Type B pancreatic cell (in vitro differentiated cells): ENCODE results near the gene POFUT2. TPM values are rescaled to one million over a fixed set of nuclear protein-coding genes. Genes with fewer than 3 reads are reported as not detected.

ENCODE experiments used
- DNase-seq: peaks from one replicate; pipeline ENCODE4 v3.0.0; 2021; ENCODE audit warnings: mixed read lengths; ENCODE audit not compliant: unreplicated experiment; ENCODE audit errors: extremely low spot score
- H3K27ac Mint-ChIP-seq: 2 replicates; pipeline ENCODE4 v1.8.0; 2021; ENCODE audit warnings: mild to moderate bottlenecking, mixed read lengths
- H3K27me3 Mint-ChIP-seq: 2 replicates; pipeline ENCODE4 v1.8.0; 2021; ENCODE audit warnings: mixed read lengths
- H3K36me3 Mint-ChIP-seq: 2 replicates; pipeline ENCODE4 v1.8.0; 2021; ENCODE audit warnings: mixed read lengths
- H3K4me1 Mint-ChIP-seq: one replicate; pipeline ENCODE4 v1.8.0; 2021; ENCODE audit warnings: mixed read lengths; ENCODE audit not compliant: unreplicated experiment
- H3K4me3 Mint-ChIP-seq: 2 replicates; pipeline ENCODE4 v1.8.0; 2021; ENCODE audit warnings: mild to moderate bottlenecking, mixed read lengths
- H3K9me3 Mint-ChIP-seq: 2 replicates; pipeline ENCODE4 v1.8.0; 2021; ENCODE audit warnings: mixed read lengths
- CTCF ChIP-seq: fragments of 200-600 bp; sonication (generic); conservative IDR thresholded peaks from 2 replicates; pipeline ENCODE4 v1.5.0; 2021; ENCODE audit warnings: antibody characterized with exemption, mild to moderate bottlenecking
- total RNA-seq: library from RNA; stranded (reverse); gene quantifications from 2 replicates; pipeline ENCODE4 v1.2.1, GENCODE V29; 2021; ENCODE audit warnings: low replicate concordance

Gene POFUT2
- total RNA-seq, 1 donor from 2014 or later = 52.8 TPM

DNA sequence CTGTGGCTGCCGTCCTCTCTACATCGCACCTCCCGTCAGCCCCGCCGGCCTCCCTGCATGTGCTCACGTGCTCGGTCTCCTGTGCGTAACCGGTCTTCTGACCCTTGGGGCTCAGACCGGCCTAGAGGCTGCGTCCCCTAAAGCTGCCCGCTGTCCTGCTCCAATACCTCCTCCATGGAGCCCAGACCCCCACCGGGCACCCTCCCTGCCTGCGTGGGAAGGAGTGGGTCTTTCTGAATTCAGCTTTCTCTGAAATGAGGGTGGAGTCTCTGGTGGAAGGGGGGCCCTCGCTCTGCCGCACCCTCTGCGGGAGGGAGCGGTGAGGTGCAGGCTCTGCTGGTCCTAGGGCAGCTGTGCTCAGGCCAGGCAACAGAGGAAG, 18.7 kb upstream of the POFUT2 start:
- H3K4me1 Mint-ChIP-seq = peaks cover 31% of the 10 kb centered on the region
- H3K9me3 Mint-ChIP-seq = no peaks in the 10 kb centered on the region
- peak overlapping the region; percentile 53 for H3K27ac Mint-ChIP-seq
- no peak overlapping the region for H3K4me3 Mint-ChIP-seq
- no peaks in the 10 kb centered on the region for H3K27me3 Mint-ChIP-seq
- TF ChIP-seq CTCF = no peak
- no peak for DNase-seq
- no peaks in the 10 kb centered on the region for H3K36me3 Mint-ChIP-seq

DNA sequence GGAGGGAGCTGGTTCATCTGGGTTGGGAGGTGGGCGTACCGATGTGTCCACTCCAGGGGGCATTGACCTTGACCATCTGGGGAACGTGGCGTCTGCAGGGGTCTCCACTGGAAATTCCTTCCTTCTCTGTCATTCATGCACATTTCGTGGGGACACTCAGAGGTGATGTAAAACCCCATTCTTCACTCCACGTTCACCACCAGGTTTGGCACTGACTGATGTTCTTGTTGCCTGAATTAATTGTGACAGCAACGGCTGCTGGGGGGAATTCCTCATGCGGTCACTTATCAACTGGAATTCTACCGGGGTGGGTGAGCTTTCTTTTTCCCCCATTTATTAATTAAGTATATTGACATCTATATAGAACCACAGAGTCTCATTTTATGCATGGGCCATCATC, 18.1 kb upstream of the POFUT2 start:
- Mint-ChIP-seq H3K9me3 (no peaks in the 10 kb centered on the region), H3K27ac (peak overlapping the region; percentile 17), H3K27me3 (no peaks in the 10 kb centered on the region), H3K4me1 (peaks cover 31% of the 10 kb centered on the region), H3K4me3 (no peak overlapping the region), H3K36me3 (no peaks in the 10 kb centered on the region)
- no peak for TF ChIP-seq CTCF
- DNase-seq = no peak

DNA sequence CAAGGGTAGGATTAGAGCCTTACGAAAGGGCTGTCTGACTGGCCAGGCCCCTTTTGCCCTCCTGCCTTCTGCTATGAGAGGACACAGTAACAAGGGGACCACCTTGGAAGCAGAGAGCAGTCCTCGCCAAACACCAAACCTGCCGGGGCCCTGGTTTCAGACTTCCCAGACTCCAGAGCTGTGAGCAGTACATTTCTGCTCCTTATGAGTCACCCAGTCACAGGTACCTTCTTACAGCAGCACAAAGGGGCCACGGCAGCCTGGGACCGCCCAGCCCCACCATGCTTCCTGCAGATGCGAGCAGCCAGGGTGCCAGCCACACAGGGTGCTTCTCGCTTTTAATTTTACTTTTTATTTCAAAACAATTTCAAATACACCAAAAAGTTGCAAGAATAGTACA, 17.2 kb upstream of the POFUT2 start:
- no peaks in the 10 kb centered on the region for H3K36me3 Mint-ChIP-seq
- no peaks in the 10 kb centered on the region for H3K27me3 Mint-ChIP-seq
- H3K27ac Mint-ChIP-seq = no peak overlapping the region
- peaks cover 31% of the 10 kb centered on the region for H3K4me1 Mint-ChIP-seq
- H3K9me3 Mint-ChIP-seq = no peaks in the 10 kb centered on the region
- no peak for TF ChIP-seq CTCF
- no peak overlapping the region for H3K4me3 Mint-ChIP-seq
- DNase-seq = no peak

- no peaks in the 10 kb centered on the region for H3K9me3 Mint-ChIP-seq
- H3K27ac Mint-ChIP-seq = no peak overlapping the region
- DNase-seq = no peak
- H3K4me3 Mint-ChIP-seq = no peak overlapping the region
- peaks cover 29% of the 10 kb centered on the region for H3K4me1 Mint-ChIP-seq
- no peaks in the 10 kb centered on the region for H3K27me3 Mint-ChIP-seq
- no peak for TF ChIP-seq CTCF
- no peaks in the 10 kb centered on the region for H3K36me3 Mint-ChIP-seq
Measured at GRCh38 chr21:45304476-45304830, 16.8 kb upstream of the POFUT2 start.

DNA sequence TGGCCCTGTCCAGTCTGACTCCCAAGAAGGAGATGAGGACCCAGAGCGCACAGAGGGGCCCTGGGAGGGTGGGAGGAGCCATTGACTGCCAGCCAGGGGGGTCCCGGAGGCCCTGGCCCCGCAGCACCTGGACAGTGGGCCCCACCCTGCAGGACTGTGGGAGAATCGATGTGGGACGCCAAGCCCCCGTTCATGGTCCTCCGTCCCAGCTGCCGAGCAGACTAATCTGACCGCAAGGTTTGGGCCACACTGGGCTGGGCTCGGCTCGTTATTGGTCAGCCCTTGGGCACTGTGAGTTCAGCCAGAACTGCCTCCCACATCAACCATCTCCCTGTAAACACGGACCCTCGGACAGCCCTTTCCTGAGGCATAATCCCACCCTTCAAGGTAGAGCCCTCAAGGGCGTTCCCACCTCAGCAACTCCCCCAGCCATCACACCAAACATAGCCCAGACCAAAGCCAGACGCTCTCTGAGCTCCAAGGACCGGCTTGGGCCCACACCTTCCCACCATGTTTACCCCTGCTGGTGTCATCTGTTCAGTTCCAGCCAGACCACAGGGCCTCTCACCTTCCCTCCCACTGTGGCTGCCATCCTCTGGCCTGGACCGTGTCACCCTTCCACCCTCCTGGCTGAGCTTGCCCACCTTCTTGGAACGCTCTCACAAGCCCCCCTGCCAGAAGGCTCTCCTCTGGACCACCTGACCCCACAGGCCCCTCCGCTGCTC, 16.2 kb upstream of the POFUT2 start:
- H3K4me3 Mint-ChIP-seq = no peak overlapping the region
- no peaks in the 10 kb centered on the region for H3K36me3 Mint-ChIP-seq
- H3K27ac Mint-ChIP-seq = no peak overlapping the region
- no peaks in the 10 kb centered on the region for H3K27me3 Mint-ChIP-seq
- no peak for TF ChIP-seq CTCF
- DNase-seq = no peak
- H3K9me3 Mint-ChIP-seq = no peaks in the 10 kb centered on the region
- peaks cover 24% of the 10 kb centered on the region for H3K4me1 Mint-ChIP-seq

GRCh38 chr21:45303091-45303615, 15.5 kb upstream of the POFUT2 start:
- TF ChIP-seq CTCF = no peak
- no peak overlapping the region for H3K4me3 Mint-ChIP-seq
- no peaks in the 10 kb centered on the region for H3K27me3 Mint-ChIP-seq
- H3K9me3 Mint-ChIP-seq = no peaks in the 10 kb centered on the region
- H3K36me3 Mint-ChIP-seq = no peaks in the 10 kb centered on the region
- H3K27ac Mint-ChIP-seq = no peak overlapping the region
- peaks cover 20% of the 10 kb centered on the region for H3K4me1 Mint-ChIP-seq
- DNase-seq = no peak
